ENCODE measurements around the gene PDCD10.

PDCD10 gene

GRCh38 chr3:167734498-167735232 is at the start of gene PDCD10:
Gene PDCD10 (minus strand): TSS chr3:167734892. CDS start chr3:167720157, 14,735 bp downstream.
- peak; percentile 98 for DNase-seq

GRCh38 chr3:167783781-167784180 is 49.1 kb upstream of the PDCD10 start:
- DNase-seq: no peak

GRCh38 chr3:167780214-167780883 is 45.7 kb upstream of the PDCD10 start:
- no peak for DNase-seq

- no peak for DNase-seq
Measured at GRCh38 chr3:167777356-167777755, 42.7 kb upstream of the PDCD10 start.

- no peak for DNase-seq
Measured at GRCh38 chr3:167776066-167776685, 41.5 kb upstream of the PDCD10 start.

DNA sequence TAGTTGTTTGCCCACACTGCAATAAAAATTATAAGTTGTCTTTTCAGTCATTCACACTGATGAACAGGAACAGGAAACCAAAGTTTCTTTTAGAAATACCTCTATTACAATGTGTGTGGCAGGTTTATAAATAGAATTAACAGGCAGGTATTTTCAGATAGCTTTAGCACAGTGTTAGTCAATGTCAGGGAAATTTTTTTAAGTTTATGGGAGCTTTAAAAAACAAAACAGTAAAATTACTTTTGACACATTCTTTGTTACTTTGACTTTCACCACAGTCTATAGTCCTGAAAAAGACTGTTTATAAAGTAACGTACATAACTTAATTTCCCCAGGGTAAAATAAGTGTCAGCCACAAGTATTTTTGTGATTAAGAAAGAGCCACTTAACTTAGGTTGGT is 38.9 kb upstream of the PDCD10 start:
- no peak for DNase-seq

DNA sequence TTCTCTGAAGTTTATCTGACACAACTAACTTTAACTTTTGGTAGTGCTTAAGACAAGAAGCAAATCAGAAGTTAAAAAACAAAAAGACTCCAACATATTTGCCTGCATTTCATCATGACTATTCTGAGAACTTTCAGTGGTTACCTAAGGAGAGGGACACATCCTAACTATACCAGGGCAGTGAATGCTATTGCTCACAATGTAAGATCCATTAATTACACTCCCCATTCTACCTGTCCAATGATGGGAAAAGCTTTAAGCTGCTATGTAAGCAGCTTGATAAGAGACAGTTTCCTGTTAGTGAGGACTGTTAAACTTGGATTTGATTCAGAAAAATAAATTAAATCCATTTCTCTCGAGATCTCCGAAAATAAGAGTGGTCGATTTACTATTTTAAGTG is 38.3 kb upstream of the PDCD10 start:
- DNase-seq: no peak

DNA sequence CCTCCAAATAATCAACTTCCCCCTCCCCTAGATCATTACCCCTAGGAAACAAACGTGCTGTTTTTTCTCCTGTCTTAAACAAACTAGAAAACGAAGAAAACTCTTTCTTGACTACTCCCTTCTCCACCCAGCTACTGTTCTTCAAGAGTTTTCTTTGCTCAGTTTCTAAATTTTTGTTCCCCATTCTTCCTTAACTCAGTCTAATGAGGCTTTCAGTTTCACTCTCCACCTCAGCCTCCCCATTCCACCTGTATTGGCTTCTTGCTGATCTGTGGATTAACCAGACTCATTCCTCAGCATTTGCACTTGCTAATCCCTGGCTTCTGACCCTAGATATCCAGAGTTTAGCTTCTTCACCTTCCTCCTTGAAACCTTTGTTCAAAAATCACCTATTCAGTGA is 27.6 kb upstream of the PDCD10 start:
- no peak for DNase-seq

DNA sequence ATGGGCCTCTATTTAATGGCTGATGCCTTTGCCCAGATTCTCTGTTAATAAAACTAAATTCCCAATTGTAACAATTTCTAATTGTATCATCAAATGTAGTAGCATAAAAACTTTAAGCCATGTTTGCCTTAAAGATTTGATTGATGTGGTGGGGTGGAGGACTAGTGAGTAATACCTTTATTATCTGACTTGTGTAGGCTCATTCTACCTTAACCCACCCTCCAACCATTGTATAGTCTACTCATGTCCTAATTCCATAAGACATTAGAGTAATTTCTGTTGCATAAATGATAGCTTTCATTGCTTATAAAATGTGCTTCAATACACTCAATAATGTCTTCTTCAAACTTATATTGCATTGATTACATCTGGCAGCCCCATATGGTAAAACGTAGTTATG is 26.6 kb upstream of the PDCD10 start:
- no peak for DNase-seq

DNA sequence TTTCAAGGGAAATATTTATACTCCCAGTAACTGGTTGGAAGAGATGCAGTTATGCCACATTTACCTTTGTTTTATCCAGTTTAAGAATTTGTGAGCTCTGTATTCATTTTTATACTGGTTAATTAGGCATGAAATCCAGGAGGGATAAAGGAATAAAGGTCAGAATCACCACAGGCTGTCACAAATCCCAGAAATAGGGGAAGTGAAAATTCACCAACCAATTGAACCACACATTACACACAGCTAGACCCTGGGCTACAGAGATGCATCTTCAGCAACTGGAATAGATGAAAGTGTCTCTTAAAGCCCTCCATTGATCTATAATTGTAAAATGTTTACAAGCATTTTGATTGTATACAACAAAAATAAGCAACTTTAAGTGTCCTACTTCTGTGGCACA is 19.4 kb upstream of the PDCD10 start:
- DNase-seq: no peak

- no peak for DNase-seq
Measured at GRCh38 chr3:167750272-167750971, 15.7 kb upstream of the PDCD10 start.

GRCh38 chr3:167749728-167750127 is 15.0 kb upstream of the PDCD10 start:
- no peak for DNase-seq

- DNase-seq: no peak
Measured at GRCh38 chr3:167749209-167749608, 14.5 kb upstream of the PDCD10 start.

DNA sequence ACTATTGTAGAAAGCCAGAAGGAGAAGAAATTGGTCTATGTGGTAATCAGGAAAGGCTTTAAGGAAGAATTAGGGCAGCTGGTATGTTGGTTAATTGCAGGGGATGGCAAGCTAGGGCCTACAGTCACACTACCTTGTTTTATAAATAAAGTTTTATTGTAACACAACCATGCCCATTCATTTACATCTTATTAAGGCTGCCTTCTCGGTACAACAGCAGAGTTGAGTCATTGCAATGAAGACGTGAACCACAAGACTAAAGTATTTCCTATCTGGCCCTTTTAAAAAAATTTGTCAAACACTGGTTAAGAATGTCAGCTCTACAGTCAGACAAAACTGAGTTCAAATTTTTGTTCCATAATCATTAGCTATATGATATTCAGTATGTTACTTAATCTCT is 9.1 kb upstream of the PDCD10 start:
- no peak for DNase-seq

DNA sequence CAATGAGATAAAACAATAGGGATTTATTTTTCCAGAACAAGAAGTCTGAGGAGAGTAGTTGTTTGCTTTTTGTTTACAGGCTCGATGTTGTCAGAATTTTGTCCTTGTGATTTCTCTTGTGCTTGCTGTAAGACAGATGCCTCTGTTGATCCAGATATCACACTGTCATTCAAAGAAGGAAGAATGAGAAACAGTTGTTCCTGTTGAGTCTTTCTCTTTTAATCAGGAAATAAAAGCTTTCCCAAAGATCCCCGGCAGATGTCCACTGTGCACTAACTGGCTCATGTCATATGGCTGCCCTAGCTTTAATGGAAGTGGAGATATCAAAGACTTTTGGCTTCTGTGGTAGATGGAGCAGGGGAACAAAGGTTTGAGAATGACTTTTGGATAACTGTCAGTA is 7.6 kb upstream of the PDCD10 start:
- DNase-seq: no peak

- DNase-seq: no peak
Measured at GRCh38 chr3:167740961-167741587, 6.4 kb upstream of the PDCD10 start.

DNA sequence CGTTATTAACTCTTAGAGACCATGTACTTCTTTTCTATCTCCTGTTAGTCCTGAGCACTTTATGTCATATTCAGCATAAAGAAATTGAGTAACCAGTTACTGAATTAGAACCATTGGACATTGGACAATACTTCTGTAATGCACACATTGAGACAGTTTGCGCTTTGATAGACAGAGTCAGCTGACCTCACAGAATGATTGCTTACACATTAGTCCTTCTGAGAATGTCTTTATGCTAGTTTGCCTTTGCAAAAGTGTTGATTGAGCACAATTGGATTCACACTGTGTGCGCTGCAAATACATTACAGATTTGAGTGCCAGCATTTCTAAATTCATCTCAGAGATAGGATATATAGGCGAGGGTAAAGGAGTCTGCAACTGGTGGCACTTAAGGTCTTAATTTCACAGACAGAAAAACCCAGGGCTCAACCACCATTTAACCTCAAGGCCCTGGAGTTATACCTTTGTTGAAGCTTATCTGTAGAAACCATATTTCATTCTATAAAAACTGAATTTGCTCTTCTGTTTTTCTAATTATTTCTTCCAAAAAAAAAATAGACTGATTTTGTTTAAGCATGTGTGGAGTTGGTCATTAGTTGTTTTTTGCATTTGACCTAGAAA is 4.6 kb upstream of the PDCD10 start:
- no peak for DNase-seq

DNA sequence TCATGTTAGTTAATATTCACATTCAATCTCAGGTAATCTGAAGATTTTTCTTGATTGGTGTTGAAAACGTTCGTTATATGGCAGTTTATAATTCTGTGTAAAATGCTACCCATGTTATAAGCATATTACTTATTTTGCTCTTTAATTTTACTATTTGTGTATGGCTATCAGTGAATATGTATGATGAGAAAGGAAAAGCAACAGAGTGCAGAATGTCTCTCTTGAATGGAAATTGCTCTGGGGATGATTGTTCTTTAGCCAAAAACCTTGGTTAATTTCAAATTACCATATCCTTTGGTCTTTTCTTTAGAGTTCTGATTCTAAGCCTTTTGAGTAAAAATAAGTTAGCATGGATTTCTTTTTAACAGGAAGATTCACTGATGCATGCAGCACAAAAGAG is 3.3 kb upstream of the PDCD10 start:
- DNase-seq: no peak

DNA sequence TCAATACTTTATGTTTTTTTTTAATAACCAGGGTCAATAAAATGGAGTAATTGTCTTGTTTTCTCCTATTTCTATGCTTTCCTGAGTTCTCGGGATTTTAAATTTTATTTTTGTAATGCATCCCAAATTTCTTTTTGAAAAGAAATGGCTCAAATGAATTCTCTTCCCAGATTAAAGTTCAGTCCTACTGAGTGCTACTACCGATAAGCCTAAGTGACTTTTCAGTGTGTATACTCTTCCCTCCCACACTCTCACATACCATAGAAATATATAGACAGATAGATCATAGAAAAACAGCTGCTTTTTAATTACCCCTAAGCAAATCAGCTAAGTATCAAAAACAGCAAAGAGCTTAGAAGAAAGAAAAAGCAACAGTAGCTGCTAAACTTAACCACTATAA is 2.3 kb upstream of the PDCD10 start:
- DNase-seq: no peak

DNA sequence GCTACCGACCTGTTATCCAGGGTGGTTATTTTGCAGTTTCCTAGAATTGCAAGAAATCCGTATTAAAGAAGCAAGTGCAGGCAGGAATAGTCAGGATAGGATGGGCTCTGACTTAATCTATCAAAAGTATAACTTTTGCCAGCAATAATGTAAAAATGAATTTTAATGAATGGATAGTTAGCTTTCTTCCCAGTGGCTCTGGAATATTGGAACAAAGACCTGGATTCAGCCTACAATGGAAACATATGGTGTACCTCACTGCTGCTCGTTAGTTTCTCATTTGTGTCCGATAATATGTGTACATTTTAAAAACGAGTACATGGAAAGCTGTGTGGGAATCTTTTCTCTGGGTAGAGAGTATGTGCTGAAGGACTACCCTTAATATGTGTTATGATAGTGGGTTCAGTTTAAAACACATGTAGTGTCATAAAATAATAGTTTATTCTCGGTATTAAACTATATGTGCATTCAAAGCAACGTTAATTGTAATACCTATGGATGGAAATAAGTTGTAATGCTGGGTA is 1.6 kb upstream of the PDCD10 start:
- DNase-seq: no peak

- peak; percentile 75 for DNase-seq
Measured at GRCh38 chr3:167735233-167736138, 794 bp upstream of the PDCD10 start, which contains the start of gene SERPINI1. Gene SERPINI1 (plus strand): TSS chr3:167735721. CDS start chr3:167789129, 53,408 bp downstream.
